Measurements from ENCODE around the gene PSMD12.

DNA sequence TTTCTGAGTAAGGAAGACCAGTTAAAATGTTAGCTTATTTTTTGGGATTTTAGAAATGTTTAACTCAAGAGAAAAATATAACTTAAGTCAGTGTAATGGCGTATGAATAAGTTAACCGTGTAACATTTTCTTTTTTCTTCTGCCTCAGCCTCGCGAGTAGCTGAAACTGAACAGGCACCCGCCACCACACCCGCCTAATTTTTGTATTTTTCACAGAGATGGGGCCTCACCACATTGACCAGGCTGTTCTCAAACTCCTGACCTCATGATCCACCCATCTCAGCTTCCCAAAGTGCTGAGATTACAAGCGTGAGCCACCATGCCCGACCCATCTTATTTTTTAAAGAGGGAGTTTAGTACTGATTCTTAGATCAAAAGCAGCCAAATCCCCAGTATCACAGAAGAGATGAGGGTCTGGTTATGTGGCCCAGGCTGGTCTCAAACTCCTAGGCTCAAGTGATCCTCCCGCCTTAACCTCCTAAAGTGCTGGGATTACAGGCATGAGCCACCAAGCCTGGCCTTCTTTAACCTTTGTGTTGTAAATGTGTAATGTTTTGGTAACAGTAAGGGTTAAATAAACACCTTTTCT is 27.5 kb upstream of the PSMD12 start:
- TF ChIP-seq EP300 (IDR thresholded peaks at IDR 0.05; ENCODE audit: borderline replicate concordance), result no peak
- TF ChIP-seq NFIC (IDR thresholded peaks at IDR 0.05), result no peak
- TF ChIP-seq RAD21 (IDR thresholded peaks at IDR 0.05; ENCODE audit: low read depth), result no peak
- no peak for TF ChIP-seq CEBPB (IDR thresholded peaks at IDR 0.05)
- no peak for TF ChIP-seq TAF1 (IDR thresholded peaks at IDR 0.05; ENCODE audit: low read depth)
- TF ChIP-seq, protein P1, sequence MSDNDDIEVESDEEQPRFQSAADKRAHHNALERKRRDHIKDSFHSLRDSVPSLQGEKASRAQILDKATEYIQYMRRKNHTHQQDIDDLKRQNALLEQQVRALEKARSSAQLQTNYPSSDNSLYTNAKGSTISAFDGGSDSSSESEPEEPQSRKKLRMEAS (IDR thresholded peaks at IDR 0.05), result no peak
- no peak for TF ChIP-seq CREB1 (IDR thresholded peaks at IDR 0.05; ENCODE audit: low read depth)
- TF ChIP-seq, protein P2, sequence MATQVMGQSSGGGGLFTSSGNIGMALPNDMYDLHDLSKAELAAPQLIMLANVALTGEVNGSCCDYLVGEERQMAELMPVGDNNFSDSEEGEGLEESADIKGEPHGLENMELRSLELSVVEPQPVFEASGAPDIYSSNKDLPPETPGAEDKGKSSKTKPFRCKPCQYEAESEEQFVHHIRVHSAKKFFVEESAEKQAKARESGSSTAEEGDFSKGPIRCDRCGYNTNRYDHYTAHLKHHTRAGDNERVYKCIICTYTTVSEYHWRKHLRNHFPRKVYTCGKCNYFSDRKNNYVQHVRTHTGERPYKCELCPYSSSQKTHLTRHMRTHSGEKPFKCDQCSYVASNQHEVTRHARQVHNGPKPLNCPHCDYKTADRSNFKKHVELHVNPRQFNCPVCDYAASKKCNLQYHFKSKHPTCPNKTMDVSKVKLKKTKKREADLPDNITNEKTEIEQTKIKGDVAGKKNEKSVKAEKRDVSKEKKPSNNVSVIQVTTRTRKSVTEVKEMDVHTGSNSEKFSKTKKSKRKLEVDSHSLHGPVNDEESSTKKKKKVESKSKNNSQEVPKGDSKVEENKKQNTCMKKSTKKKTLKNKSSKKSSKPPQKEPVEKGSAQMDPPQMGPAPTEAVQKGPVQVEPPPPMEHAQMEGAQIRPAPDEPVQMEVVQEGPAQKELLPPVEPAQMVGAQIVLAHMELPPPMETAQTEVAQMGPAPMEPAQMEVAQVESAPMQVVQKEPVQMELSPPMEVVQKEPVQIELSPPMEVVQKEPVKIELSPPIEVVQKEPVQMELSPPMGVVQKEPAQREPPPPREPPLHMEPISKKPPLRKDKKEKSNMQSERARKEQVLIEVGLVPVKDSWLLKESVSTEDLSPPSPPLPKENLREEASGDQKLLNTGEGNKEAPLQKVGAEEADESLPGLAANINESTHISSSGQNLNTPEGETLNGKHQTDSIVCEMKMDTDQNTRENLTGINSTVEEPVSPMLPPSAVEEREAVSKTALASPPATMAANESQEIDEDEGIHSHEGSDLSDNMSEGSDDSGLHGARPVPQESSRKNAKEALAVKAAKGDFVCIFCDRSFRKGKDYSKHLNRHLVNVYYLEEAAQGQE (IDR thresholded peaks at IDR 0.05; ENCODE audit: low read depth), result no peak
